Muscle layer of colon (tissue), 2 donors: ENCODE measurements around the gene SLC22A23.

ENCODE experiments used
- H3K27ac ChIP-seq: one replicate; pipeline ENCODE4 v1.7.0; 2013; ENCODE audit warnings: low read depth, mild to moderate bottlenecking, low read length, moderate library complexity
- H3K27me3 ChIP-seq, 2 donors: one replicate each; pipeline ENCODE4 v1.7.0; 2013; ENCODE audit warnings: low read length in 2 of 2, mild to moderate bottlenecking in 2 of 2; ENCODE audit not compliant: insufficient read depth in 2 of 2, control insufficient read depth in 1 of 2
- H3K36me3 ChIP-seq: one replicate; pipeline ENCODE4 v1.7.0; 2013; ENCODE audit warnings: mild to moderate bottlenecking, low read length; ENCODE audit not compliant: insufficient read depth
- H3K4me1 ChIP-seq: one replicate; pipeline ENCODE4 v1.7.0; 2013; ENCODE audit warnings: mild to moderate bottlenecking, low read length; ENCODE audit not compliant: insufficient read depth
- H3K4me3 ChIP-seq, 2 donors: one replicate each; pipeline ENCODE4 v1.7.0; 2013; ENCODE audit warnings: low read length in 2 of 2, low read depth in 1 of 2, mild to moderate bottlenecking in 1 of 2, moderate library complexity in 1 of 2
- H3K9ac ChIP-seq: one replicate; pipeline ENCODE4 v1.7.0; 2013; ENCODE audit warnings: low read length
- H3K9me3 ChIP-seq: one replicate; pipeline ENCODE4 v1.7.0; 2013; ENCODE audit warnings: mild to moderate bottlenecking, low read length
- donor health status: abdominal sarcoma.
- donor health status: Adenocarcinoma of cecum.

SLC22A23 gene

DNA sequence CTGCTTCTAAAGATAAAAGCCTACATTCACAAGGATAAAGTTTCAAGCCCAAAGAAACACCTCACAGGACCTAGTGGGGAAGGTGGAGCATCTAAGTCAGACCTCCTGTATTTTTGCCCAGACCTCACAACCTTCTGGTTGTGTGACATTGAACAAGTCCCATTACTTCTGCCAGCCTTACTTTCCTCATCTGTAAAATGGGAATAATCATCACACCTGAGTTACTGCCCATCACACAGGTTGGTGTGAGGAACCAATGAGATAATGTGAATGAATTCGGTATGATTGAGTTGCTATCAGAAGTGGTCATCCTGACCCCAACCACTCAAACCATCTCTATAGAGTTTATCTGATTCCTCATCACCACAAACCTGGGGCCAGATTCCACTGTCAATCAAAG lies 11.1 kb upstream of the SLC22A23 start:
- no peak overlapping the region for H3K27ac ChIP-seq
- H3K27me3 ChIP-seq = no peaks in the 10 kb centered on the region
- H3K4me1 ChIP-seq = no peaks in the 10 kb centered on the region
- no peak overlapping the region for H3K4me3 ChIP-seq
- no peaks in the 10 kb centered on the region for H3K36me3 ChIP-seq
- no peak overlapping the region for H3K9ac ChIP-seq
- no peaks in the 10 kb centered on the region for H3K9me3 ChIP-seq

GRCh38 chr6:3466488-3467219 lies 9.8 kb upstream of the SLC22A23 start:
- H3K4me1 ChIP-seq = no peaks in the 10 kb centered on the region
- no peaks in the 10 kb centered on the region for H3K9me3 ChIP-seq
- no peaks in the 10 kb centered on the region for H3K36me3 ChIP-seq
- H3K27ac ChIP-seq = no peak overlapping the region
- no peak overlapping the region for H3K9ac ChIP-seq
- no peaks in the 10 kb centered on the region for H3K27me3 ChIP-seq
- H3K4me3 ChIP-seq = no peak overlapping the region

DNA sequence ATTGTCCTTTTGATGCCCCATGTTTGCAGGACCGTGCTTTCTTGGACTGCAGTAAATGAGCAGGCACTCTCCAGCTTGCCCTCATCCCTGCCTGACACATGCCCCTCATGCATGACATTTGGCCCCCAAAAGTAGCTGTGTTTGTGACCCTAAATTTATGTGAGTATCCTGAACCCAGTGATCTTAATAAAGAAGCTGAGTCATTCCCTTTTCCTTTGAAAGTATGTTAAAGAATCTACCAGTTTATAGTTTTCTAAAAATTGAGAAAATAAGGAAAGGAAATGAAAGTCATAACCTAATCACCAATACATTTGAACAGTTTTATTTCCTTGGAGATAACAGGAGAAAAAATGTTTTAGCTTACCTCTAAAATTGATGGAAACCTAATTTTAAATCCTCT lies 3.4 kb upstream of the SLC22A23 start:
- no peak overlapping the region for H3K4me3 ChIP-seq
- peaks cover 10% of the 10 kb centered on the region for H3K4me1 ChIP-seq
- H3K9me3 ChIP-seq = no peaks in the 10 kb centered on the region
- H3K9ac ChIP-seq = no peak overlapping the region
- no peak overlapping the region for H3K27ac ChIP-seq
- no peaks in the 10 kb centered on the region for H3K36me3 ChIP-seq
- no peaks in the 10 kb centered on the region for H3K27me3 ChIP-seq

- Histone ChIP-seq H3K27me3 (no peaks in the 10 kb centered on the region), H3K9me3 (no peaks in the 10 kb centered on the region), H3K9ac (no peak overlapping the region), H3K4me1 (peaks cover 24% of the 10 kb centered on the region), H3K27ac (no peak overlapping the region), H3K4me3 (no peak overlapping the region), H3K36me3 (no peaks in the 10 kb centered on the region)
These were observed 2.0 kb upstream of the SLC22A23 start for GRCh38 chr6:3458706-3459421.

- Histone ChIP-seq H3K9me3 (no peaks in the 10 kb centered on the region), H3K36me3 (no peaks in the 10 kb centered on the region), H3K9ac (no peak overlapping the region), H3K4me1 (peaks cover 26% of the 10 kb centered on the region), H3K4me3 (peak overlapping the region; percentile 64 to 65), H3K27me3 (no peaks in the 10 kb centered on the region), H3K27ac (peak overlapping the region; percentile 66)
These were observed 1.1 kb upstream of the SLC22A23 start for GRCh38 chr6:3457710-3458602.

GRCh38 chr6:3456395-3456897 lies 404 bp downstream of the SLC22A23 start:
- H3K4me1 ChIP-seq = peaks cover 33% of the 10 kb centered on the region
- no peaks in the 10 kb centered on the region for H3K9me3 ChIP-seq
- no peaks in the 10 kb centered on the region for H3K27me3 ChIP-seq
- H3K4me3 ChIP-seq = peak overlapping the region; percentile 79 to 91
- H3K9ac ChIP-seq = no peak overlapping the region
- peak overlapping the region; percentile 65 for H3K27ac ChIP-seq
- no peaks in the 10 kb centered on the region for H3K36me3 ChIP-seq

DNA sequence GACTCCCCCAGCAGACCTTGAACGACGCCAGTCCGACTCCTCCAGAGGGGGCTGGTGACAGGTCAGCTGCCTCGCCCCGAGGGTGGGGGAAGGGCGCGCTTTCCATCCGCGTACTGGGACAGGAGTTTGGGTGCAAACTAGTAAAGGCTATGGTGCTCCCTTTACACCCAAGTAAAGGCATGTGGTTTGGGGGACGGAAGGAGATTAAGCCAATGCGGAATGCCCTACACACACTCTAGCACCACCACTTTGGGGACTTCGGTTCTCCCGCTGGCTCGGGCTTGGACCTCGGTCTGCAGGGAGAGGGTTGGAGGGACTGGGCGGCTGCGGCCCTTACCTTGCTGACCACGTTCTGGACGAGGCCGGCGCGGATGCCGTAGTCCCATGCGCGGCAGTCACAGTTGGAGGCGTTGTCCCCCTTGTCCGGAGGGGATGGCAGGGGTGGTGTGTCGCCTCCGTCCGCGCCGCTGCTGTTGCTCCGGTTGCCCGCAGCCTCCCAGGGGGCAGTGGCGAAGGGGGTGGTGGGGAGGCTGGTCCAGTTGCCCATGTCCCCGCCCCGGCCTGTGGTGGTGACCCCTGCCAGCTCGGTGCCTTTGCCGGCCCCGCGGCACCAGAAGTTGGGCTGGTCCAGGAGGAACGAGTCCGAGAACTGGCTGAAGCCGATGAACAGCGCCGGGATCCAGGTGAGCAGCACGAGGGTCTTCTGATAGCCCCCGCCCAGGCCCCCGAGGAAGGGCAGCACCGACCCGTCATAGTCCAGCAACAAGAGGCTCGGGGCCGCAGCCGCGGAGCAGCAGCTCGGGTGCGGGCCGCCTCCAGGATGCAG lies 1.1 kb downstream of the SLC22A23 start:
- H3K27me3 ChIP-seq = no peaks in the 10 kb centered on the region
- peak overlapping the region; percentile 65 for H3K27ac ChIP-seq
- H3K36me3 ChIP-seq = no peaks in the 10 kb centered on the region
- H3K4me3 ChIP-seq = peak overlapping the region; percentile 79 to 91
- H3K9me3 ChIP-seq = no peaks in the 10 kb centered on the region
- H3K4me1 ChIP-seq = peaks cover 37% of the 10 kb centered on the region
- H3K9ac ChIP-seq = peak overlapping the region; percentile 33

DNA sequence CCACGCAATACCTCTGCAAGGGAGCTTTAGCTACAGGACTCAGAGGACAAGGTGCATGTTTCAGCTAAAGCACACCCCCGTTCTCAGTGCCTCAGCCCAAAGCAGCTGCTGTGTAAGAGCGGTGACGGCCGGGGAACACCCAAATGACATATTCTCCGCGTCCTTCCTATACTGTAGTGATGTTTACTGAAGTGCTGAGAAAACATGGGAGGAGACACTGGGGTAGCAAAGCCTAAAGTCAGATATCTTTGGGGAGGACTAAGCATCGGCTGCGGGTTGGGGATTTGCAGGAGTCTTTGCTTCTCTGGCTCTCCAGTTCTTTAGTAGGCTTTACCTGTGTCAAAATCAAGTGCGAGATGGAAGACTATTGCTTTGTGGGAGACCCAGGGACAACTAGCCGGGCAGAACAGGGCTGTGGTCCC lies 1.7 kb downstream of the SLC22A23 start:
- peak overlapping the region; percentile 79 to 91 for H3K4me3 ChIP-seq
- no peaks in the 10 kb centered on the region for H3K9me3 ChIP-seq
- H3K4me1 ChIP-seq = peaks cover 37% of the 10 kb centered on the region
- H3K36me3 ChIP-seq = no peaks in the 10 kb centered on the region
- peak overlapping the region; percentile 33 for H3K9ac ChIP-seq
- H3K27ac ChIP-seq = peak overlapping the region; percentile 65
- no peaks in the 10 kb centered on the region for H3K27me3 ChIP-seq

- H3K27ac ChIP-seq = no peak overlapping the region
These were observed 2.4 kb downstream of the SLC22A23 start for GRCh38 chr6:3454273-3455010.

More at GRCh38 chr6:3454273-3455010, 2.4 kb downstream of the SLC22A23 start:
- Histone ChIP-seq H3K9me3 (no peaks in the 10 kb centered on the region), H3K27me3 (no peaks in the 10 kb centered on the region), H3K4me1 (peaks cover 37% of the 10 kb centered on the region), H3K4me3 (peak overlapping the region in 1 of 2 donors; percentile 91), H3K9ac (no peak overlapping the region), H3K36me3 (no peaks in the 10 kb centered on the region)
